ENCODE data around the gene CD302.
"Not testable (repeated sequence)": the region's sequence is repeated elsewhere in the genome, so short reads cannot be mapped to it uniquely, and the experiment has no call there.

CD302 gene

GRCh38 chr2:159745237-159745636, 52.8 kb downstream of the CD302 start:
- not testable (repeated sequence) for DNase-seq

GRCh38 chr2:159744363-159744762, 53.6 kb downstream of the CD302 start:
- no peak for DNase-seq

DNA sequence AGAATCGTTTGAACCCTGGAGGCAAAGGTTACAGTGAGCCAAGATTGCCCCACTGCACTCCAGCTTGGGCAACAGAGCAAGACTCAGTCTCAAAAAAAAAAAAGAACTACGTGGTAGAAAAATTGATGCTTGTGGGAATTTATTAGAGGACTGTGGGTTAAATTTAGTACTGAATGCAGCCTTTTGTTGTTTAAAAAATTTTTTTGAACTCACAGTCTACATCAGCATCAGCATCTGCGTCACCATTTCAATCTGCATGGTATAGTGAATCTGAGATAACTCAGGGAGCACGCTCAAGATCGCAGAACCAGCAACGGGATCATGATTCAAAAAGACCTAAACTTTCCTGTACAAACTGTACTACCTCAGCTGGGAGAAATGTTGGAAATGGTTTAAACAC, 55.2 kb downstream of the CD302 start:
- DNase-seq: no peak

DNA sequence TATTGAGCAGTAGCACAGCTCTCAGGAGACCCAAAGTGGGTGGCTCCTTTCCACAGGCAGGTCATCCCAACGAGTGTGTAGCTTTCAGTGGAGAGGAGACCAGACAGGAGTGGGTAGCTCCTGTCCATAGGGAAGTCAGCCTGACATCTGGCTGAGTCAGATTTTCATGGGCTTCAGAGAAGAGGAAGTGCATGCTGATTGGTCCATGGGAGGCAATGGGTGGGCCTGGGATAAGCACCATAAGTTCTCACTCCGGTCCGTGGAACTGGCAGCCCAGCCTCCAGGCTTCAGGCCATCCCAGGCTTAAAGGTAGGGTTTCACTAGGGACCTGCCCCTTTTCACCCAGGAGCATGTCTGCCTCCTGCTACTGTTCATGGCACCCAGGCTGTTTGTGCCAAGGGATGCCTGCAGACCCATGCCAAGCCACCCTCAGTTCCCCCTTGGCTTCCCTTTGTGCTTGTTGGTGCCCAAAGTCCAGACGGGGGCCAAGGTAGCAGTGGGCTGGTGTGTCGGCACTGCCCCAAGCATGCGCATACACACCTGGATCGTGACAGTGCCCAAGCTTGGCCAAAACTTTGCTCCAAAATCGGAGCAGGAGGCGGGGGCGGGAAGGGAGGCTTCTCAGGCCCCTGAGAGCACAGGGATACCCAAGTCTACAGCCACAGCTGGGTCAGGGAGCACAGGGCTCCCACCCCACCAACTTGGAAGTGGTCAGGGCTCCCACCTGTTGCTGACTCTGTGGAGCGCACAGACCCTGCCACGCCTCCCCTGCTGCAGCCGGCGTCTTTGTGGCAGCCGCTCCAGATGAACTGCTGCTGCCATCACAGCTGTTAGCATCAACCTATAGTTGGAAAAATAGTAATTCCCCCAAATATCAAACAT, 59.3 kb downstream of the CD302 start:
- no peak for DNase-seq

DNA sequence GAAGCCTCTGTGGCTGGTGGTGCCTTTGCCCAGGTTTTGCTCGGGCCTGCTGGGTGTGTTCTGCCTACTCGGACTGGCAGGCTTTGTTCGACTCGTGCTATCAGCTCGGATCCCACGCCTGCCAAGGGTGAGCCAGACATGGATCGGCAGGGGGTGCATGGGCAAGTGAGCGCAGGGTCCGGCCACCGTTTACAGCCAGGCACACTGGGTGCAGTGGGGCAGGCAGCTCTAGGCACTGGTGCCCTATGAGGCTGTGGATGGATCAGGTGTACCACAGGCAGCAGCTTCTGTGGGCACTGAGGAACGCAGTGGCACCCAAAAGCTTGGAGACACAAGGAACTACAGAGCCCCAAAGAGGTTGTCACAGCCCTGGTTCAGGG, 60.1 kb downstream of the CD302 start:
- DNase-seq: no peak

DNA sequence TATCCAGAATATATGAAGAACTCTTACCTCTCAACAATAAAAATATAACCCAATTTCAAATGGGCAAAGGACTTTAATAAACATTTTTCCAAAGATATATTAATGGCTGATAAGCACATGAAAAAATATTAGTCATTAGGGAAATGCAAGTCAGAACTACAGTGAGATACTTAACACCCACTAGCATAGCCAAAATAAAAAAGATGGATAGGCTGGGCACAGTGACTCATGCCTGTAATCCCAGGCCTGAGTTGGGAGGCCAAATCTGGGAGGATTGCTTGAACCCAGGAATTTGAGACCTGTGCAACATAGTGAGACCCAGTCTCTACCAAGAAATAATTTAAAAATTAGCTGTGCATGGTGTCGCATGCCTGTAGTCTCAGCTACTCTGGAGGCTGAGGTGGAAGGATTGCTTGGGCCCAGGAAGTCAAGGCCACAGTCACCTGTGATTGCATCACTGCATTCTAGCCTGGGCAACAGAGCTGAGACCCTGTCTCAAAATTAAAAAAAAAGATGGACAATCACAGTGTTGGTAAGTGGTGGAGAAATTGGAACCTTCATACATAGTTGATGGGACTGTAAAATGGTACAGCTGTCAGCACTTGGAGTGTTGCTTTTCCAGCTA, 60.6 kb downstream of the CD302 start:
- DNase-seq: no peak

- DNase-seq: no peak
Measured at GRCh38 chr2:159736048-159736447, 62.0 kb downstream of the CD302 start.

DNA sequence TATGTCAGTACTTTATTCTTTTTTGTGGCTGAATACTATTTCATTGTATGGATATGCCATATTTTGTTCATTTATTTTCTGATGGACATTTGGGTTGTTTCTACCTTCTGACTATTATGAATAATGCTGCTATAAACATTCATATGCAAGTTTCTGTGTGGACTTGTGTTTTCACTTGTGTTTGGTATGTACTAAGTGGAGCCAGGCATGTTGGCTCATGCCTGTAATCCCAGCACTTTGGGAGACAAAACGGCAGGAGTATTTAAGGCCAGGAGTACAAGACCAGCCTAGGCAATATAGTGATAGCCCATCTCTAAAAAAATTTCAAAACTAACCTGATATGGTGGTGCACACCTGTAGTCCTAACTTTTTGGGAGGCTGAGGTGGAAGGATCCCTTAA, 62.4 kb downstream of the CD302 start:
- no peak for DNase-seq

GRCh38 chr2:159728629-159729028, 69.4 kb downstream of the CD302 start:
- DNase-seq: no peak

DNA sequence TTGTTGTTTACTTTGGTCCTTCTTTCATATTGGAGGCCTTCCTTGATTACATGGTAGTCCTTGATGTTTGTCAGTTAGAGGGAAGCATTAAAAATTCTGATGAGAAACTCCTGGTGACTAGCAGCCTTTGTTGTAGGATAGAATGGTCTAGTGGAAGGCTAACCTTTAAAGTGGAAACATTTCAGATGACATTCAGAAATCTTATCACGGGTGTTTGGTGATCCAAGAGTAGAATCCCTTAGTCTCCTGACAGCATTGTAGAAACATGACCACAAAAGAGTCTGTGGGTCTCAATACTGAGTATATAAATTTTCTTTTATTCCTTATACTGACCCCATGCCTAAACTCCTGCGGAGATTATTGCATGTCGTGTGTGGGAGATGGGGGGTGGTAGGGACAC, 72.3 kb downstream of the CD302 start:
- no peak for DNase-seq

GRCh38 chr2:159724795-159725572, 73.0 kb downstream of the CD302 start:
- not testable (repeated sequence) for DNase-seq

DNA sequence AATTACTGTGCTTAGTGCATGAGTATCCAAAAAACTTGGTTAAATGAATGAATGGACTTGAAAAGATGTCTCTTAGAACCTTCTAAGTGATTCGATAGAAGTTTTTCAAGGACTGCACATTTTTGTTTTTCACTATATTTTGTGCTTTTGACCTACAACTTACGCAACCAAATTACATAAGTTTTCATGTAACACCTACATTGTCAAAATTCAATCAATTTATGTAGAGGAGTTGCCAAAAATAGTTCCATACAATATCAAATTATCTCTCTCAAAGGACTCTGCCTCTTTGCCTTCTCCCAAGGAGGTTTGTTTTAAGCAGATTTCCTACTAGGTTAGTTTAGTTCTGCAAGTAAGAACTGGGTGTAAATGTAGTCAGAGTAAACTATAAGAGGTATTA, 75.4 kb downstream of the CD302 start:
- no peak for DNase-seq

- no peak for DNase-seq
Measured at GRCh38 chr2:159720676-159721075, 77.3 kb downstream of the CD302 start.
